ENCODE results near the gene PPM1F.

- TF ChIP-seq POLR2A (IDR thresholded peaks at IDR 0.05; ENCODE audit: low read depth, low read length) (no peak), POLR2AphosphoS5 (IDR thresholded peaks at IDR 0.05; ENCODE audit: low read depth, low read length) (no peak), TAF1 (IDR thresholded peaks at IDR 0.05; ENCODE audit: borderline replicate concordance, low read depth, low read length) (no peak)
These were observed 49.4 kb downstream of the PPM1F start for GRCh38 chr22:21903283-21903682.

Measured in GM12892 (cell line).